ENCODE data around the gene ELAVL2.

Gene ELAVL2

GRCh38 chr9:23721466-23721865 is 104.6 kb downstream of the ELAVL2 start:
- no peak for DNase-seq (ENCODE audit: low spot score)

GRCh38 chr9:23717505-23717904 is 108.5 kb downstream of the ELAVL2 start:
- DNase-seq (ENCODE audit: low spot score): no peak

- no peak for DNase-seq (ENCODE audit: low spot score)
These were observed 118.8 kb downstream of the ELAVL2 start for GRCh38 chr9:23707249-23707648.

- no peak for DNase-seq (ENCODE audit: low spot score)
These were observed 123.6 kb downstream of the ELAVL2 start for GRCh38 chr9:23702311-23702922.

- DNase-seq (ENCODE audit: low spot score): no peak
These were observed 124.7 kb downstream of the ELAVL2 start for GRCh38 chr9:23701291-23701690.

- DNase-seq (ENCODE audit: low spot score): no peak
These were observed 125.7 kb downstream of the ELAVL2 start for GRCh38 chr9:23700359-23700758.

GRCh38 chr9:23698161-23698560 is 127.9 kb downstream of the ELAVL2 start:
- DNase-seq (ENCODE audit: low spot score): no peak

- no peak for DNase-seq (ENCODE audit: low spot score)
These were observed 130.5 kb downstream of the ELAVL2 start for GRCh38 chr9:23695572-23695971.

GRCh38 chr9:23693374-23693773 is 132.7 kb downstream of the ELAVL2 start:
- no peak for DNase-seq (ENCODE audit: low spot score)

- DNase-seq (ENCODE audit: low spot score): no peak
These were observed 139.1 kb downstream of the ELAVL2 start for GRCh38 chr9:23686896-23687295.

GRCh38 chr9:23686257-23686656 is 139.8 kb downstream of the ELAVL2 start:
- DNase-seq (ENCODE audit: low spot score): no peak

GRCh38 chr9:23683611-23684061 is 142.4 kb downstream of the ELAVL2 start:
- no peak for DNase-seq (ENCODE audit: low spot score)

- DNase-seq (ENCODE audit: low spot score): no peak
These were observed 143.1 kb downstream of the ELAVL2 start for GRCh38 chr9:23682891-23683431.

GRCh38 chr9:23682352-23682751 is 143.7 kb downstream of the ELAVL2 start:
- DNase-seq (ENCODE audit: low spot score): no peak

- no peak for DNase-seq (ENCODE audit: low spot score)
These were observed 148.6 kb downstream of the ELAVL2 start for GRCh38 chr9:23677446-23677845.

- DNase-seq (ENCODE audit: low spot score): no peak
These were observed 151.9 kb downstream of the ELAVL2 start for GRCh38 chr9:23674016-23674585.

GRCh38 chr9:23672151-23672550 is 153.9 kb downstream of the ELAVL2 start:
- no peak for DNase-seq (ENCODE audit: low spot score)

- no peak for DNase-seq (ENCODE audit: low spot score)
These were observed 156.3 kb downstream of the ELAVL2 start for GRCh38 chr9:23669776-23670175.

GRCh38 chr9:23665635-23666034 is 160.4 kb downstream of the ELAVL2 start:
- DNase-seq (ENCODE audit: low spot score): no peak

GRCh38 chr9:23665051-23665450 is 161.0 kb downstream of the ELAVL2 start:
- no peak for DNase-seq (ENCODE audit: low spot score)

- DNase-seq (ENCODE audit: low spot score): no peak
These were observed 162.1 kb downstream of the ELAVL2 start for GRCh38 chr9:23663946-23664345.

GRCh38 chr9:23663536-23663935 is 162.5 kb downstream of the ELAVL2 start:
- no peak for DNase-seq (ENCODE audit: low spot score)

GRCh38 chr9:23663125-23663524 is 162.9 kb downstream of the ELAVL2 start:
- no peak for DNase-seq (ENCODE audit: low spot score)

- DNase-seq (ENCODE audit: low spot score): no peak
These were observed 163.7 kb downstream of the ELAVL2 start for GRCh38 chr9:23662320-23662719.
